DMS153 (cell line): ENCODE results near the gene IL36G.
"Not testable (repeated sequence)": the region's sequence is repeated elsewhere in the genome, so short reads cannot be mapped to it uniquely, and the experiment has no call there.

Source experiments
- DNase-seq: peaks from one replicate; lab custom pipeline; 2025; lab: John Stamatoyannopoulos, UW

IL36G gene

DNA sequence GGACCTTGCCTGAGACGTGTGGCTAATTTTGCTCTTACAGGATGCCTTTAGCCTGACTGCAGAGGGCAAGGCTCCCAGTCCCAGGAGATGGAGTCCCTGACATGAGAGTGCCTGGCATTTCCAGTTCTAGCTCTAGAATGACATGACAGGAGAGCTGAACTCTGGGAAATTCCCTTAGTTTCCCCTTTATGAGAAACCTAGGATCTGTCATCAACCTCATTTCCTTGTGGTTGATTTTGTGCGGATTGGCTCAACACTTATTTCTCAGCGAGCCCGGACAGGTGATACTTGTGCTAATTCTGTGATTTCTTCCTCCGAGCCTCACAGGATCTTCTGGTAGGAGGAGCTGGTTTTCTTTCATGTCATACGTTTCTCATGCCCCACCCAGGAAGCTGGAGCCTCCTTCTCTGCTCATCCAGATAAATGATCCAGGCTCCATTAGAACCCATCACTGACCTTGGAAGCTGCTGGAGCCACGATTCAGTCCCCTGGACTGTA lies at the start of gene IL36G:
IL36G (plus strand) TSS at position 448 of the 498 bp plus-strand sequence. CDS start 633 bp downstream, outside the sequence.
- no peak for DNase-seq

GRCh38 chr2:112933261-112933660 lies 44.5 kb upstream of the IL36G start:
- DNase-seq: no peak

GRCh38 chr2:112934117-112934516 lies 43.7 kb upstream of the IL36G start:
- DNase-seq: not testable (repeated sequence)

DNA sequence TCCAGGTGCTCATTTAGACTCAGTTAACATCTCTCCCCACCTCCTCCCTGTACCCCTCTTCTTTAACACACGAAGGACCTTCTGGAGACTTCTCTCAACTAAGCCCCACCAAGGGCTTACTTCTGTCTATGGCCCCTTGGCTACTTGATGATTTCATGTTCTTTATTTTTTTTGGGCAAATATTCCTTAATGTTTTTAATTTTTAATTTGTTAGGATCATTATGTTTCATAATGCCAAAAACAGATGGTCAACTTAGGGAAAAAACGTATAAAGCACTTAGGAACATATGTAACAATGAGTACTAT lies 40.9 kb upstream of the IL36G start:
- no peak for DNase-seq

GRCh38 chr2:112938904-112939303 lies 38.9 kb upstream of the IL36G start:
- no peak for DNase-seq

DNA sequence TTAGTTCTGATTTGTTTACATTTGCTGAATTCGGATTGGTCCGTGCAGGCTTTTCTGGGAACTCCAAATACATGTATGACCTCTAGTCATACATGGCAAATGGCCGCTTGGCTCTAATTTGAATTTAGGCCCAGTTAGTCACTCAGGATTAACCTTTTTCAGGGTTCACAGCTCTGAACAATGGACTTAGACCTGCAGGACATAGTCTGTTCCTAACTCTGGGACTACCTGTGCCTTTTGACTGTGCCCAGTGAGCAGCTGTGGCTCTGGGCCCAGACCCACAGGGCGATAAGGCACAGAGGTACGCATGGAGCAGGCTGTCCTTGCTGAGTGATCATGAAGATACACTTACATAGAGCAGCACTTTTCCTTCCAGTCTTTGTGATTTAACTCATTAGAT lies 38.4 kb upstream of the IL36G start:
- no peak for DNase-seq

- no peak for DNase-seq
These were observed 36.8 kb upstream of the IL36G start for GRCh38 chr2:112940859-112941625.

- DNase-seq: peak; percentile 25
These were observed 35.8 kb upstream of the IL36G start for GRCh38 chr2:112941753-112942653.

- no peak for DNase-seq
These were observed 35.2 kb upstream of the IL36G start for GRCh38 chr2:112942654-112943002.

GRCh38 chr2:112944971-112945370 lies 32.8 kb upstream of the IL36G start:
- DNase-seq: no peak

- DNase-seq: no peak
These were observed 31.7 kb upstream of the IL36G start for GRCh38 chr2:112946086-112946485.

GRCh38 chr2:112947374-112947773 lies 30.4 kb upstream of the IL36G start:
- DNase-seq: no peak

- no peak for DNase-seq
These were observed 28.4 kb upstream of the IL36G start for GRCh38 chr2:112949456-112949855.

GRCh38 chr2:112954364-112954763 lies 23.4 kb upstream of the IL36G start:
- no peak for DNase-seq

GRCh38 chr2:112957511-112957910 lies 20.3 kb upstream of the IL36G start:
- no peak for DNase-seq

GRCh38 chr2:112958428-112959108 lies 19.2 kb upstream of the IL36G start:
- DNase-seq: peak; percentile 25

DNA sequence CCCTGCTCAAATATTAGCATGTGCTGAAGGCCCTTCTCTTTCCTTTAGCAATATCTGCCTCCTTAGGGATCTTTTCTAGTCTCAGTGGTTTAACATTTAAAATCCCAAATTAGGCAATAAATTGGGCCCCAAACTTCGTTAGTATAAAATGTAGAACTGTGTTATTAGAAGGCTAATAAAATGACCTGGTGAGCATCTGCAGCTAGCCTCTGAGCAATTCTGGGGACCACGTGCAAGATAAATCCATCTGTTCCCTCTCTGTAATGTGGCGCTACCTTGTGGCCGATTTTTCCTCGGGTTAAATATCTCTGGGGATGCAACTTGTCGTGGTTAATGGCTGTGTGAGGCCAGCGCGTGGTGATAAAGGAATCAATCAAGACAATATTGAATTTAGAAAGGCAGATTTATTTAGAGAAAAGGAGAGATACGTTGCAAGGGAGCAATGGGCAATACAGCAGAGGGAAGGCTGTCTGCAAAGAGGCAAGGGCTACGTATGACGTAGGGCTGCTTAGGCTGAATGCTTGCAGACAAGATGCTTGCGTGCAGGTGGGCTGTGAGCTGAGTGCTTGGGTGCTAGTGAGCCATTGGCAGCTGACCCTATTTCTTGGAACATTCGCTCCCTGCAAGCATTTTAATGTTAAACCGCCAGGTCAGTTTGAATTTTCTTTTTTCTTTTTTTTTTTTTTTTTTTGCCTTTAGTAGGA lies 18.5 kb upstream of the IL36G start:
- no peak for DNase-seq

GRCh38 chr2:112960230-112960825 lies 17.5 kb upstream of the IL36G start:
- DNase-seq: no peak

GRCh38 chr2:112962308-112963175 lies 15.3 kb upstream of the IL36G start:
- DNase-seq: peak; percentile 5

GRCh38 chr2:112967023-112967422 lies 10.8 kb upstream of the IL36G start:
- no peak for DNase-seq
